T-helper 1 cell (primary cell): ENCODE data around the gene ARHGAP44.
"Not testable (repeated sequence)": the region's sequence is repeated elsewhere in the genome, so short reads cannot be mapped to it uniquely, and the experiment has no call there.

Source experiments
- DNase-seq, 5 donors: peaks; one replicate each; pipeline ENCODE4 v3.0.0-alpha.2; 2012 to 2020

ARHGAP44 gene

DNA sequence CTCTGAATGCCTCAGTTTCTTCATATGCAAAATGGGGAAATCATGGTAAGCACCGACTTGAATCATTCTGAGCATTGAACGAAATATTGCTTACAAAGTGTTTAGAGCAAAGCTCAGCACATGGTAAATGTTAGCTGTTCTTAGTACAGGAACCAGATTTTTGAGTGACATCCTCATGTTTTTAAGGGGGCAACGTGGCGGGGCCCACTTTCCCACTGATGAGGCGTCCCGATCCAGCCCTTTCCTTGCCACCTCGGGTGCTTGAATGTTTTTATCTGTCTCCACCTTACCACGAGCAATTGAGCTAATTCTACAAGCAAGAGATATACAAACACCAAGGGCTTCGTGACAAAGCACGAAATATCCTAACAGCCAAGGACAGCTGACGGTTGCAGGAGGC is 178.7 kb downstream of the ARHGAP44 start:
- DNase-seq: no peak

DNA sequence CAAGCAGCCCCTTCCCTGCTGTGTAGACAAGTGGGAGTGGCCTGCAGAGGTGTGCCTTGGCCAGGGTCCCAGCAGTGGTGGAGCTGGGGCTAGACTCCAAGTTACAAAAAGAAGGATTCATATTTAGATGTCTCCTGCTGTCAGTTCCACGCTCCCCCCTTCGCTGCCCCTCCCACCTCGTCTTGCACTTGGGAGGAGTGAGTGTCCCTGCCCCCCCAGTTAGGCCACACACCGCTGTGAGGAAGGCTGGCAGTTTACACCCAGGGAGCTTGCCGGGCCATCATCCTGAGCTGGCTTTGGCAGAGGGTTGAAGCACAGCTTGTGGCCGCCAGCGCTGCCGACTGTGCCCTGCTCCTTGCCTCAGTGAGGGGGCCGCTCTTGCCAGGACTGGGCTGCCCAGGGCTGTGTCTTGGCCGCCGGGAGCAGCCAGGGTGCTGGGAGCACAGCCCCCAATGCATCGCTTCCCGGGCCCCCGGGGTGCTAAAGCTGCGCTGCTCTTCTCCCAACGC is 184.3 kb downstream of the ARHGAP44 start:
- no peak for DNase-seq

DNA sequence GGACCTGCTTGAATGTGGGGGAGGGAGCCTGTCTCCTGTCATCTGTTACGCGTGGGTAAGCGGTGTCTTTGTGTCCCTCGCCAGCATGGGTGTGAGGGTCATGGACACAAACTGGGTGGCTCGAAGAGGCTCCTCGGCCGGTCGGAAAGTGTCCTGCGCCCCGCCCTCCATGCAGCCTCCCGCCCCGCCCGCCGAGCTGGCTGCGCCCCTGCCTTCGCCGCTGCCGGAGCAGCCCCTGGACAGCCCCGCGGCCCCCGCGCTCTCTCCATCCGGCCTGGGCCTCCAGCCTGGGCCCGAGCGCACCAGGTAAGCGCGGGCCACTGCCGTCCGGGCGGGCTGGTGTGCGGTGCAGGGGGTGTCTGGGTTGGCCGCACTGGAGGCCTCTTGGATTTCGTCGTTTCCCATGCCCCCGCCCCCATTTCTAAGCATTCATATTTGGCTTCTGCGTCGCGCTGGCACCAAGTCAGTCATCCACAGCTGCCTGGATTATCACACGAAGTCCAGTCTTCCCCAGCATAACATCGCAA is 184.8 kb downstream of the ARHGAP44 start:
- DNase-seq: no peak

DNA sequence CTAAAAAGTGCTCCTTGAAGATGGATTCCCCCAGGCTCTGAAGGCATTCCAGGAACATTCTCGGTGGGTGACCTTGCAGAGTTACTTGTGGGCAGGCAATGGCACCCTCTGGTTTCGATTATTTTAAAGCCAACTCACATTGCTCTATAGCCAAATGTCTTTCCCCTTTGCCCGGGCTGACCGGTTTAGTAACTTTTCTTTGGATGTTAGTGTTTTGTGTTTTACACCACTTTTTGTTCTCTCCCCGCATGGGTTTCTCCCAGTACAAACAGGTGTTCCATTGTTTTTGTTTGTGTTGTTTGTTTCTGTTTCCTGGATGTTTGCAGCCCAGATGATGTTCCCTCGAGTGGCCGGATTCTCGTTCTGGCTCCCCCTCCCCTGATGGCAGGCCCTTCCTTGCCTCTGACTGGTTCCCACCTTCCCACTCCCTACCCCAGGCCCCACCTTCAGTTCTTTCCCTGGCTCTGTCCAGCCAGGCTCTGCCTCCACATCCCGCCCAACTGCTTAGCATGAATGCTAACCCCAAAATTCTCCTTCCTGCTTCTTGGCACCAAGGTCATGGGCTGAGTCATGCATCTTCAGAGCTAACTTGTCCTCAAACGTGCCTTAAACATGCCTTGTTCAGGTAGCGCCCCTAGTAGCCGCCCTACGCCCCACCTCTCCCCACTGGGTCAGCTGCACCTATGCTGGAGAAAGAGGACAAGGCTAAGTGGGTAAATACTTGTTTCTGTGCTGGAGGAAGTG is 187.9 kb downstream of the ARHGAP44 start:
- no peak for DNase-seq

DNA sequence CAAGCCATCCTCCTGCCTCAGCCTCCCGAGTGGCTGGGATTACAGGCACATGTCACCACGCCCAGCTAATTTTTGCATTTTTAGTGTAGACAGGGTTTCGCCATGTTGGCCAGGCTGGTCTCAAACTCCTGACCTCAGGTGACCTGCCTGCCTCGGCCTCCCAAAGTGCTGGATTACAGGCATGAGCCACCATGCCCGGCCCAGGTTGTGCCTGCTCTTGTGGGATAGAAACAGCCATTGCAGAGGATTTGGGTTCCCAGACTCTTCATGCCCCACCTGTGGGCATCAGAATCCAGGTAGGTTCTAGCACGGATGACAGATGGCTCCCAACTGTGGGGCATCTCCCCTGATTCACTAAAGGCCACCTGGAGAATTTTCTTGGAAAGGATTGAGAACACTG is 189.5 kb downstream of the ARHGAP44 start:
- not testable (repeated sequence) for DNase-seq

DNA sequence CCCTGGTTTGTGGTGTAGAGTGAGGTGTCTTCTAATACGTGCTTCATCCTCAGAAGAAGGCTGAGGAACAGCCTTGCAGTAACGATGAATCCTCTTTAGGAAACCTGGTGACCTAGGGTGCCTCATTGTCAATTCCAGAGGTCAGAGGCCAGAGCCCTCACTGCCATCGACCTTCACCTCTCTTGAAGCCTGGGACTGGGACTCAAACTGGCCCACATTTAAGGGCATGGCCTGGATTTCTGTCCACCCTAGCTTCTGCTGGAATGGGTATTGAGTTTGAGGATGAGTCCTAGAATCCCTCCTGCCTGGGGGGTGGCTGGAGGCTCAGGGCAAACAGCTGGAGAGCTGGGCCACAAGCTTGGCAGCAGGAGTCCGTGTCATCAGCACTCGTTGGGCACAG is 189.9 kb downstream of the ARHGAP44 start:
- DNase-seq: no peak

DNA sequence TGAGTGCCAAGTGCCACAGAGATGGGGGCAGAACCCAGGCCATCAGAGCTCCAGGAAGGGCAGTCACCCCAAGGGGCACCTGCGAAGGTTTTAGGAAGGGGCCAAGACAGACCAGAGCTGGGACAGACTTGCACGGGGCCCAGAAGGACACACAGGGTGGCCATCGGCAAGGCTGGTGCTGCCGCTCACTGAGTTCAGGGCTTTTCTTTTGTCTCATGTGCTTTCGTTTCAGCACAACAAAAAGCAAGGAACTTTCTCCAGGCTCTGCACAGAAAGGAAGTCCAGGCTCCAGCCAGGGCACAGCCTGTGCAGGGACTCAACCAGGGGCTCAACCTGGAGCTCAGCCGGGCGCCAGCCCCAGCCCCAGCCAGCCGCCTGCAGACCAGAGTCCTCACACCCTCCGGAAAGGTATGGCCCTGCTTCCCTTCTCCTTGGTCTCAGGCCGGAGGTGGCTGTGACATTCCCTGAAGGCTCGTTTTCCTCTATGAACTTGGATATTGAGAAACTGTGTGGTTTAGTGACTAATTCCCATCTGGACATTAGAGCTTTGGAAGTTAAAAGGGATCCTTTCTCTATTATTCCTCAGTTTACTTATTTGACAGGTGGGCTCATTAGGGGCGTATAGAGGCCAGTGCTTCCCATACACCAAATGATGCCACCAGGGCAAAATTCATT is 190.7 kb downstream of the ARHGAP44 start:
- DNase-seq: no peak

DNA sequence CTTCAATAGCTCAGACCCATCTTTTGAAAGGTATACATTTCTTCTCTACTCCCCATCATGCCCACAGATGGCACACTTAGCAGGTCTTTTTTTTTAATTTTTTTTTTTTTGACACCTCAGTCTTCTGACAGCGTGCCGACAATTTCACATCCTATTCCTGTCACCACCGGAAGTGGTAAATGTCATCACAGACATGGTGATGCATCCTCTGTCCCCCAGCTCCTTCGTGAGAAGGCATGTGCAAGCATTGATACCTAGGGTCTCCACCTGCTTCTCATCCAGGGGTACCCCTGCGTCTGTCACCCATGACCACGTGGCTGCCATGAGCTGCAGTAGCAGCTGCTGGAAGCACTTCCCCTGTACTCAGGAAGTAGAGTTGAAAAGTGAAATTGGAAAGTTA is 192.9 kb downstream of the ARHGAP44 start:
- peak in 1 of 5 donors; percentile 5 for DNase-seq

DNA sequence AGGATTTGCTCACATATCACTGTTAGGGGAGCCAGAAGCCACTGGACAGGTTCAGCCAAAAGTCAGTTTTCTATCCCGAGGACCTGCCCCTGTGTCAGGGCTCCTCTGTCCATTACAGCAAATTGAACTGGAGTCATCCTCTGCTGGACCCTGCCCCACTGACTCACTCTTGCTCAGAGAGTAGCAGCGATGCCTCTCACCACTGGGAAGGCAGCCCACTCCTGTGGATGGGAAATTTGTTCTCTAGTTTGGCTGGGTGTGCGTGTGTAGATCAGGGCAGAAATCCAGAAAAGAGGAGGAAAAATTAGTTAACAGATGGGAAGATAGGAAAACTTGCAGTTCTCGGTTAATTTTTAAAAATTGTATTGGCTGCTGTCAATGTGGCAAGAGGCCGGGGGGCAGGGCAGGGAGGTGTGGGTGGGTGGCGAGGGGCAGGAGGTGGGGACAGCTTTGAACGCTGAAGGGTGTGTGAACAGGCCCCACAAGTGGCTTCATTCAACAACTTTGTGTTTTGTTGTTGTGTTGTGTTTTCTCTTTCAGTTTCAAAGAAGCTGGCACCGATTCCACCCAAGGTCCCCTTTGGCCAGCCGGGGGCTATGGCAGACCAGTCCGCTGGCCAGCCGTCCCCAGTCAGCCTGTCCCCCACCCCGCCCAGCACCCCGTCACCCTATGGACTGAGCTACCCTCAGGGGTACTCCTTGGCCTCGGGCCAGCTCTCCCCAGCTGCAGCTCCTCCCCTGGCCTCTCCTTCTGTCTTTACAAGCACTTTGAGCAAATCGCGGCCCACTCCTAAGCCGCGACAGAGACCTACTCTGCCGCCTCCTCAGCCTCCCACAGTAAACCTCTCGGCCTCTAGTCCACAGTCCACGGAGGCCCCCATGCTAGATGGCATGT is 194.9 kb downstream of the ARHGAP44 start:
- DNase-seq: no peak

DNA sequence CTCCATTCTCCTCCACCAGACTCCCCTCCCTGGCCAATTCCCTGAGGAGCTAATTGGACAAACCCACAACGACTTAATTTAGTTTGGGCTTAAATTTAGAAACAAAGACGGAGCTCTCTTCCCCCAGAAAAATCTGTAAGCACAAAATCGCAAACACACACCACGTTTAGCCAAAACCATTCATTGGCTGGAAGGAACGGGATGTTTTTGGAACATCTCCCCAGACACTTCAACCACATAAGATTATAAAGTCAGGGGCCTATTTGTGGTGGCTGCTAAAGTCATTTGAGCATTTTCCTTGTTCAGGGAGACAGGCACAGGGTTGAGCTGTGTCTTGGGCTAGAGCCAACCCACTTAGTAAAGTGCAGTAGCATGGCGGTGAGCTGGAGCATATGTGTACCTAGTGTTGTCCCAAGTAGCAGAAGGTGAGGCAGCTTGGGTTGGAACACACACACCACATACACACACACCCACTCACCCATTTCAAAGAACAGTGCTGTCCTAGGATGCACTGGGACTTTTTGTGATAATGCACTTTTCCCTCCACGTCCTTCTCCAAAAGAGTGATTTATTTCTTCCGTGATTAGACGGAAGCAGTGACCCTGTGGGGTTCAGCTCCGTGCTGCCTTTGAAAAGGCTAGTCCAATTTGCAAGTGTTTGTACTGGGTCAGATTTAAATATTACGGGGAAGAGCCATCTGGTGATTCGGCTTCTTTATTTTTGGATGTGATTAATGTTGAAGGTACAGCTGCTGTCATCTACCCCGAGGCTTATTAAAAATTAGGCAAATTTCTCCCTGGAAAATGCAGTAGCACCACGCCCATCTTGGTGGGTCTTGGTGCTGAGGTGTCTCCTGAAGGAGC is 196.4 kb downstream of the ARHGAP44 start:
- no peak for DNase-seq

DNA sequence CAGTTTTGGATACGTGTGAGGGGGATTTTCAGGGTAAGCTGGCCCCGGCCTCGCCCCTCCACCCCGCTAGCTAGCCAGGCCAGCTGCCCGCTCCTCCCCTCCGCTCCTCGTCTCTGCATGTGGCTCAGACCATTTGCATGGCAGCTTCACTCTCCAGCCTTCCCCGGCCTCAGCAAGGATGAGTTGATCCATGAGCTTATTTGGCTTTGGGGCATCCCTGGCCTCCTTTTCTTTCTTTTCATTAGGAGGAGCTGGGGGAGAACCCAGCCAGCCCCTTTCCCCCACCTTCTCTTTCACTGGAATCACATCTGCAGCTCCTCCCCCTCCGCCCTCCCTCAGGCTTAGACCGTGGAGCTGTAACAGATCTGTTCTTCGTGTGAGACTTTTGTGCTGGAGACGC is 197.8 kb downstream of the ARHGAP44 start:
- DNase-seq: no peak

DNA sequence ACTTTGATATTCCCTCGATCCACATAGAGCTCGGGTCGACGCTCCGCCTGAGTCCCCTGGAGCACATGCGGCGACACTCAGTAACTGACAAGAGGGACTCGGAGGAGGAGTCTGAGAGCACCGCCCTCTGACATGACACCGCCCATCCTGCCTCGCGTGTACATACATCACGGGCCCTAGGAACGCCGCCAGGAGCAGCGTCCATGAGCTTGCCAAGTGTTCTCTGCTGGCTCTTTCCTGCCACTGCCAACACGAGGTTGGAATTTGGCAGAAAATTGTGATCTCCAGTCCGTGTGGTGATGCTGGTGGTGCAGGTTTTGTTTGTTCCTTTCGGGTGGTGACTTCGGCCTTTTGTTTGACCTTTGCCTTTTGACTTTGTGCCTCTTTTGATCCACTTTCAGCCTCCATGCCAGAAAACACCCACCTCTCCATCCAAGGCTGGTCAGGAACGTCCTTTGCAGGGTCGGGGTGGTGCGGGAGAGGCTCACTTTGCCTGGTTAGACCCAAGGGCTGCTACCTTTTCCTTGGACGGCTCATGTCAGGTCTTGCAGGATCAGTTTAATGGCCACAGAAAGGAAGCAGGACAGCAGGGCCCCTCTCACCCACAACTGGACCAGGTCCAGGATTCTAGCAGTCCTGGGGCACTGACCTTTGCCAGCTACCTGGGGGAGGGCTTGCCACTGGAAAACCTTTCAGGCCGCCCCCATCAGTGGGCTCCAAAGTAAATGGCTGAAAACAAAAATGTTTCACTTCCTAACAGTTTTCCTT is 200.9 kb downstream of the ARHGAP44 start:
- DNase-seq: no peak

DNA sequence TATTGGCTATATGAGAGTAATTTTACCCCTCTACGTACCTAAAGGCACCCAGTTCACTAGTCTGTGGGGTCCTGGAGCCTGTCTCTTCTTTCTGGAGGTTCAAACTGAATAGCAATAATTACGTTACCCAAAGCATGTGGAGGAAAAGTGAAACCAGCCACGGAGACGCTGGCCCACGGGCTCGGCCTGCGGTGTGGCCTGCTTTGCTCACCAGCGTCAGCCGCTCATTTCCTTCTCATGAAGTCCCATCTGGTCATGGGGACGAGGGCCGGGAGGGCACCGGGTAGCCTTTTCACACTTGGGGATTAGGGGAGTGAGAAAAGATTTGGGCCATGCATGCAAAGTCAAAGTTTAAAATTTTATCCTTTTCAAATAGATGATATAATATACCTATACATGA is 201.6 kb downstream of the ARHGAP44 start:
- DNase-seq: no peak

DNA sequence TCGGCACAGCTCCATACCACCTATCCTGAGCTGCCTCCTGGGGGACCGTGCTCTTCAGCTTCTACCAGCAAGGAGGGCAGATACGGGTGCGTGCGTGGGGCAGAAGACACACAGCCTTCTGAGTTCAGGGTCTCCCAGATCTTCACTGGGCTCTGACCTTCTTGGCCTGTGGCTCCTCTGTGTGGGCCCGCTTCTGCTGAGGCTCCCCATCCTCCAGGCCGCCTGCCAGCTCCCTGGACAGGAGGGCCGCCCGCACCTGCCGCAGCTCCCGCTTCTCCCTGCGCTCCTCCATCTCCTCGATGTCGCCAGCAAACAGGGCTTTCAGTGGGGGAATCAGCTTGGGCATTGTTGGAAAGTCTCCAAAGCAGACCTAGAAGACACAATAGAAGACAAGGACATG is 203.4 kb downstream of the ARHGAP44 start:
- DNase-seq: no peak

DNA sequence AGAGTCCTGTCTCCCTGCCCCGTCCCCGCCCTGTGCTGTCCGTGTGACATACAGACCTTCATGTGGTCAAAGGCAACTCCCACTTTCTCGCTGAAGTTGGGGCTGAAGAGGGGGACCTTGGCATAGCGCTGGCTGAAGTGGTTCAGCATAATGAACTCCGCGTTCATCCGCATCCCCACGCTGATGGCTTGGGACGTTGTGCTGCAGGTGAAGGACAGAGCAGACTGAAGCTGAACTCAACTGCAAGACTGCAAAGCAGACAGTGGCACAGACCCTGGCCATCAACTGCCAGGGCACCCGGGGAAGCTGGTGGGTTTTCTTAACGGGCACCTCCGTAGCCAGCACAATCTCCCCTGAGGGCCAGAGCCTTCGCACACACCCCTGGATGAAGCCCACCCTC is 204.3 kb downstream of the ARHGAP44 start:
- no peak for DNase-seq

DNA sequence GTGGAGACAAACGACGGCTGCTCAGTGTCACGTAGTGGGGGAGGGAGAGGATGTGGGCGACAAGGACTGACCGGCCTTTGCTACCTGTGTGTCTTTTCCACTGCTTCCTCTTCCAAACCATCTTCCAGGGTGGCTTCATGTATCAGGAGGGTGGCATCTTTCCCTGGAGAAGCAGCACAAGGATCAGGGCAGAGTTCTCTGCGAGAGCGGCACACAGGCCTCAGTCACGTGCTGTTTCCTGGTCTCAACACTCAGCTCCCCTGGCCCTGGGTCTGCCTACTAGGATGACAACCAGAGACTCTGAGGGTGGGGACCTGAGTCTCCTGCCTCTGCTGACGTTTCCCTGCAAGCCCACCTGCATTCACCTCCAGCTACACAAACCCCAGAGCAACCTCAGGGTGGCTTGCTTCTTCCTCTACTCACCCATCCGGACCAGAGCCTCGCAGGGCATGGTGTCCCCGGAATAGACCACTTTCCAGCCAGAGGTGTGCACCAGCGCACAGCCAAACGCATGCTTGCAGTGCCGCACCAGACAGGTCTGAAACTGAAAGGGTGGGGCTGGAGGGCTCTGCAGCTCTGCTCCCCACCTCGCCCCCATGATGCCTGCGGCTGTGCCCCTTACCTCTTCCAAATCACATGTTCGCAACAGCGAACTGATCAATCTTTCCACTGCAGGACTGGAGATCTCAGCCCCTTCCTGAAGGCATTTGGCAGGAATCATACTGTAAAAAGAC is 205.2 kb downstream of the ARHGAP44 start:
- DNase-seq: no peak

DNA sequence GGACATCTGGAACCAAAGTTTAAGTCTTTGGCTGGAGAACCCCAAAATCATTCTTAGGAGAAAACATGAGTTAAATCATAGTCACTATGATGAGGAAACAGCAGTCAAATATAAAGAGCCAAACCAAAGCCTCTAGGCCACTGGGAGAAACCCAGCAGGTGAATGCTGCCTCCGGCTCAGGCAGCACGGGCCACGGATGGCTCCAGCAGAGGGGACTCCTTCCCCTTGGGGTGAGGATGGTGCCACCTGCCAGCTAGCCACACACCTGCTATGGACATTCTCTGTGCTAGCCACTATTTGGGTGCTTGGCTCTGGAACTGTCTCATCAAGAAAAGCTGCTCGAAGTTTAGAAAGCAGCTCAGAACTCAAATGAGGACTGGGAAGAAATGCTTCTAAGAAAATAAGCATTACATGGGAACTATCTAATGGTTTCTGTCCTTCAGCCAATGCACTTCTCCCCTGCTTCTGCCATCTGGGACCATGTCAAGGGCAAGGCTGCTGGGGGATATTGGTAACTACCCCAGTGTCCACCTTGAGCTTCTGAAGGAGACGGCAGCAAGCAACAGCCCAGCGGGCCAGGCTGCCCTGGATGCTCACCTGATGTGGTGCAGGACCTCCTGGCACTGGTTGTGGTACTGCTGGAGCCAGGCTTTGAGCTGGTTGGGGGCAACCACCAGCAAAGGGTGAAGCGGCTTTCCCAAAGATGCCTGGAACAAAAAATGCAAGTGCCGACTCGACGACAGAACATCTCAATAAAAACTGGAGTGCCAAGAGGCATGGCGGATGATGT is 206.0 kb downstream of the ARHGAP44 start:
- no peak for DNase-seq

DNA sequence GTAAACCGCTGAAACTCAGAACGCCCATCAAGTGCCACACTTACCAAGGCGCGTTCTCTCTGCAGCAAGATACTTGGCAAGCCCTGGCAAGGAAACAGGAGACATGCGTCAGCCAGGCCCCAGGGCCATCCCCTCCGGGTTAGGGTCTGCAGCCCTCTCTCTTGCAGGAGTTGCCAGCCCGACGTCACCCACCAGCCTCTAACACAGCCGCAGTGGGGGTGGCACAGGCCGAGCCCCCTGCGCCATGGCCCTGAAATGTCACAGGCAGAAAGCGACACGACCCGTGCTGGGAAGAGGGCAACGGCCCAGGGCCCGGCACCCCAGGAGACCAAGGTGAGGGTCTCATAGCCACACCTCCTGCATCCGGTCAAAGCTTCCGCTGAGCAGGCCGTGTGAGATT is 206.6 kb downstream of the ARHGAP44 start:
- no peak for DNase-seq

DNA sequence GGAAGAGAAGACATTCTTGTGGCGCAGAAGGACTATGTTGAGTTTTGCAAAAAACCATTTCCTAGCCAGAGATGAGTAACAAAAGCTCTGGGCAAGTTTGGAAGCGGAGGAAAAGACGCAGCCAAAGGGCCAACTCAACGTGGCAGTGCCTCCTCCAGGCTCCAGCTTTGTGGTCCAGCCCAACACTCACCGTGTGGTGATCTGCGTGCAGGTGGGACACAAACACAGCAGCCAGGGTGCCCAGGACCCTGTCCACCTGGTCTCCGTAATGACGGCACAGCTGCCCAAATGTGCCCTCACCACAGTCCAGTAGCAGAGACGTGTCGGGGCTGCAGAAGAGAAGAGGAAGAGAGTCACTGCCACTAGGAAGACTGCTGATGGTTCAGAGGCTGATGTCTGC is 207.1 kb downstream of the ARHGAP44 start:
- DNase-seq: no peak

DNA sequence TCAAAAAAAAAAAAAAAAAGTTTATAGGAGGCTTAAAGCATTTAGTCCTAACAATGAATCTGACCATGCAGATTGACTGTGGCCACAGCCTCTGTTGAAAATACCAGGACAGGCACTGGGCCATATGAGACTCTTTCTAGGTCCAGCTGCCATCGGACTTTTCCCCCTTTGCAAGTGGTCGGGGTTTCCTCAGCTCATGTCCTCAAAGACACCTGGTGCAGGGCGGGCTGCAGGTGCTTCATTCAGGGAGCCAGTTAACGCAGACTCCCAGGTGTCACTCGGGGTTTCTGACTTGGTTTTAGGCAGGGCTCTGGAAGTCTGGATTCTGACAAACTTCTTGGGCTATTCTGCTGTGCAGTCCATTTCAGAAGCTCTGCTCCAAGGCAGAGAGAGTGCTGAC is 207.6 kb downstream of the ARHGAP44 start:
- no peak for DNase-seq
